Kidney tubule cell (primary cell): ENCODE data around the gene BMP6.
A peak's percentile ranks its signal among the peaks of the same experiment; 100 is the strongest.

Source experiments
- DNase-seq: peaks from one replicate; pipeline ENCODE4 v3.0.0-alpha.2; 2018; ENCODE audit warnings: low spot score

BMP6 gene

DNA sequence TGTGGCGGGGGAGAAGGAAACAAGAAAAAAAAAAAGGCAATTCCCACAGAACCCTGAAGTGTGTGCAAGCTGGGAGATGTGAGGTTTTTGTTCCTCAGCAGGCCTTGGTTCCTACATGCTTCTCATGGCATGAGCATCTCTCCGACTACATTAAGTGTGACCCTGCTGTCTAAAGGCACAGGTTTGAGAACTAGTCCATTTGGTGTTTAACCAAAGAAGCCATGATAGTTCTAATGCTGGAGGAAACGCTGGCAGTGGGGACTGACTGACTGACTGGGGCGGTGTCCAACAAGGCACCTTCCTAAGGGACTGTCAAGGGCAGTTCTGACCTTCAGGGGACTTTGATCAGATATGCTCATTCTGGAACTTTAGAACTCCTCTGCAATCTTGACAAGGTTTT is 180.8 kb downstream of the BMP6 start:
- no peak for DNase-seq

GRCh38 chr6:7907159-7907558 is 181.3 kb downstream of the BMP6 start:
- no peak for DNase-seq

GRCh38 chr6:7909323-7910276 is 183.7 kb downstream of the BMP6 start:
- DNase-seq = peak; percentile 60

DNA sequence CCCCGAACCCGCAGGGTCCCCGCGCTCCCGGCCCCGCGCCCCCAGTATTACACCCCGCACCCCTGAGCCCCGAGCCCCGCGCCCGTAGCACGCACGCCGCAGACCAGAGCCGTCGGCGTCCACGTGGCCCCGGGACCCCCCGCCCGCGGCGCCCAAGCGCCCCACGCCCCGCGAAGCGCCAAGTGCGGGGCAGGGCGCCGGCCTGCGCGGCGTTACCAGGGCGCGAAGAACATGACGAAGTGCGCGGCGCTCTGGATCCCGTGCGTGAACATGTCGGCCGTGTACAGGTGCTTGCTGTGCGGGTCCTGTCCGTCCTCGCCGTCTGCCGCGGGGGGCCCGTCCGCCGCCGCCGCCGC is 184.4 kb downstream of the BMP6 start:
- DNase-seq = no peak

- peak; percentile 79 for DNase-seq
These were observed 184.9 kb downstream of the BMP6 start, which contains the start of gene TXNDC5 for GRCh38 chr6:7910654-7911344. TSS of gene TXNDC5 (minus strand) at chr6:7910788. CDS start at chr6:7910776, 12 bp downstream.

GRCh38 chr6:7911345-7911725 is 185.4 kb downstream of the BMP6 start:
- peak; percentile 35 for DNase-seq

DNA sequence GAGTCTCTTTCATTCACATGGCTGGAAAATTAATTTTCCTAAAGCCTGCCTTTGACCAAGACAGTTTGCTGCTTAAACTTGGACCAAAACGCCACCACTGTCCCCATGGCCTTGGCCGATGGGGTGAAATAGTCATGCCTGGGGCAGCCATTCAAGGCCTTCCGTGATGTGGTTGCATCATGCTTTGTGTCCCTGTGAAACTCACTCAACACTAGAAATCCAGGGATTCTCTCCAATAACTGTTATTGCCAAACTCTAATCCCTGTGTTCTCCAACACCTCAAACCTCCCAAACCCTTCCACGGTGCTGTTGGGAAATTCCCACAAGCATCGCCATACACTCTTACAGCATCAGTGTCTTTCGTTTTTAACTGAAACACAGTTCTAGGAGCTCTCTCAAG is 186.1 kb downstream of the BMP6 start:
- DNase-seq = no peak

DNA sequence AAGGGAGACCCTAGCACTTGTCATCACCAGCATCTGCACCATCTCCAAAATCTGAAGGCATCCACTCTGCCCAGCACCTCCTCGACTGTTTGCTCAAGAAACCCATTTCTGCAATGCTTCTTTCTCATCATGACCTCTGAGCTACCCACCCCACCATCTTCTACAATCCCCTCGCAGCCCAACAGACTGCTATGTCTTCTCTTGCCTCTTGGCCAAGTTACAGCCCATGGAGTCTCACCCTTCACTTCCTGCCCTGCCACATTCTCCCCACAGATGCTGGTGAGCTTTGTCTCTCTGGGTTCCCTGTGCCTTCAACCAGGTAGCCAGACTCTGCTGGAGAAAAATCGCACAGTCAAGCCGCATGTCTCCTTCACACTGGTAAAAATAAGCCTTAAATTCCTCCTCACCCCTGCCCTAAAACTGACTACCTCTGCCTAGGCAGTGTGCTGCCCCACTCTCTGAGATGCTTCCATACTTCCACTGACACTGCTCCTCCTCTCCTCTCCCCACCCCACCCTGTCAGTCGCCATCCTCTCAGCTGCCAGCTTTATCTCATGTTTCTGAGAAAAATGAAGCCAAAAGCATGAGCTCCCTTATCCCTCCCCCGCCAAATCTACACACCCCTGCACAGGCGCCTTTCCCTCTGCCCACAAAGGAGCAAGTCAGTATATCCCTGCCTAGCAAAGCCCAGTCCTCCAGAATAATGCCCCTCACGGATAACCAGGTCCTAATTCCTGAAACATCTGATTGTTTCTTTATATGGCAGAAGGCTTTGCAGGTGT is 187.0 kb downstream of the BMP6 start:
- no peak for DNase-seq

- no peak for DNase-seq
These were observed 188.4 kb downstream of the BMP6 start for GRCh38 chr6:7914311-7914710.

GRCh38 chr6:7914991-7915789 is 189.3 kb downstream of the BMP6 start:
- no peak for DNase-seq

- no peak for DNase-seq
These were observed 191.1 kb downstream of the BMP6 start for GRCh38 chr6:7916959-7917358.

DNA sequence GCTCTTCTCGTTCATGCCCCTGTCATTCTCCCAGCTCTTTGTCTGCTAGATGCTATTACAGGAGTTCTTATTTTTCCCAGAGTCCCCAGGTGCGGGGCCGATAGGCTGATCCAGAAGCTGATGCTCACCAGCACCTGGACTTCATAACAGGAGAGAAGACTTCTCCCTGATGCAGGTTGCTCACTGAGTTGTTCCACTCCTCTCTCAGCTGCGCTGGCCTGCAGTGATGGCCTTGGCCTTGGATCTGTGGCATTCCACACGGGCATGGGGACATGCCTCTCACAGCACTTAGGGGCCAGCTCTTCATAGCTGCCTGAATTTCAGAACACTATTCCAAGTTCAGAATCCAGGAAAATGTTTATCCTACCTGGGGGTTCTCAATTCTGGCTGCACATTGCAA is 191.8 kb downstream of the BMP6 start:
- DNase-seq = no peak

- no peak for DNase-seq
These were observed 192.5 kb downstream of the BMP6 start for GRCh38 chr6:7918403-7918802.

GRCh38 chr6:7919871-7920270 is 194.0 kb downstream of the BMP6 start:
- peak; percentile 76 for DNase-seq

- DNase-seq = peak; percentile 15
These were observed 194.5 kb downstream of the BMP6 start for GRCh38 chr6:7920425-7920824.

- no peak for DNase-seq
These were observed 195.1 kb downstream of the BMP6 start for GRCh38 chr6:7921046-7921445.

- no peak for DNase-seq
These were observed 195.8 kb downstream of the BMP6 start for GRCh38 chr6:7921632-7922092.

DNA sequence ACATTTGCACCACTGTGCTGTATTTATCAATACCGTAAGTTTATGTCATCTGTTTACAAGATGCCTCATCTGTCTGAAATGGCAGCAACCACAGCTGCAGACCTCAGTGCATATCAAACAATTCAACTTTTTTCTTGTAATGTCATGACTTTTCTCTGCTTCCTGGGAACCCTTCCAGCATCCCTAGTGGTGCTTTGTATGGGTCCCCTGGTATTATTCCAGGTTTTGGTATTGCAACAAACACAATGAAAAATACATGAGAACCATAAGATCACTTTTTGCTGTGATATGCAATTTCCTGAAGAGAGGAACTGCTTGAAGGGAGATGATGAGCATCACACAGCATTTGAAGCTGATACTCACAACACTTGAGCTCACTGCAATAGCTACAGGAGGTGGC is 196.7 kb downstream of the BMP6 start:
- no peak for DNase-seq

GRCh38 chr6:7924867-7925266 is 199.0 kb downstream of the BMP6 start:
- DNase-seq = no peak
